ENCODE data around the gene THSD7A.

- TF ChIP-seq CTCF (IDR thresholded peaks at IDR 0.05; ENCODE audit: control extremely low read depth in 1 of 3, insufficient read depth in 1 of 3, low read depth in 1 of 3, low read length in 3 of 3) (no peak), GTF2F1 (IDR thresholded peaks at IDR 0.05; ENCODE audit: borderline replicate concordance, low read depth, low read length) (no peak)
Observed at GRCh38 chr7:11620406-11621253, 211.4 kb downstream of the THSD7A start.

All from H1 (cell line).